Breast epithelium (tissue), 4 donors: ENCODE measurements around the gene PI16. TPM values are rescaled to one million over a fixed set of nuclear protein-coding genes. Genes with fewer than 3 reads are reported as not detected.

Source experiments
- DNase-seq, 2 donors: peaks; one replicate each; pipeline ENCODE4 v3.0.0-alpha.2; 2019; ENCODE audit warnings: low spot score in 2 of 2
- H3K27ac ChIP-seq, 2 donors: fragments of 200-600 bp; sonication (generic) in 1 of 2; one replicate each; pipeline ENCODE4 v1.5.1; 2016 to 2019; ENCODE audit warnings: mild to moderate bottlenecking in 1 of 2
- H3K27me3 ChIP-seq, 2 donors: fragments of 200-600 bp; sonication (generic) in 1 of 2; one replicate each; pipeline versions ENCODE4 v1.5.1 to v1.6.0; 2017 to 2019; ENCODE audit warnings: control low read depth in 1 of 2, mild to moderate bottlenecking in 1 of 2
- H3K36me3 ChIP-seq: fragments of 200-600 bp; one replicate; pipeline ENCODE4 v1.5.1; 2019
- H3K4me1 ChIP-seq, 2 donors: fragments of 200-600 bp; sonication (generic); one replicate each; pipeline ENCODE4 v1.5.1; 2016 to 2019; ENCODE audit warnings: control low read depth in 1 of 2
- H3K4me3 ChIP-seq, 3 donors: fragments of 200-600 bp; sonication (generic); 1 replicate in 2 of 3; 2 replicates in 1 of 3; pipeline ENCODE4 v1.5.1; 2016 to 2019; ENCODE audit warnings: mild to moderate bottlenecking in 3 of 3, moderate library complexity in 2 of 3
- H3K9me3 ChIP-seq, 2 donors: fragments of 200-600 bp; sonication (generic) in 1 of 2; one replicate each; pipeline ENCODE4 v1.5.1; 2016 to 2019; ENCODE audit warnings: control low read depth in 1 of 2
- POLR2A ChIP-seq: fragments of 450-650 bp; IDR thresholded peaks from one replicate; pipeline ENCODE4 v1.6.1; 2016; ENCODE audit warnings: antibody characterized with exemption, mild to moderate bottlenecking, moderate library complexity
- POLR2AphosphoS5 ChIP-seq, 3 donors: sonication (generic); formaldehyde crosslinking; IDR thresholded peaks; one replicate each; pipeline ENCODE4 v1.6.1; 2017; ENCODE audit warnings: antibody characterized with exemption in 3 of 3
- intact Hi-C: fragments of 100-400 bp; cut with DNase I; formaldehyde crosslinking; loops from one replicate; pipeline ENCODE4 v1.15.1; 2023; ENCODE audit warnings: low total_unique reads
- total RNA-seq, 3 donors: library from RNA; depleted of rRNA; stranded (reverse); fragments of >200 nt; gene quantifications; one replicate each; pipeline ENCODE4 v1.1.0, GENCODE V29; 2016
- TF ChIP-seq, protein P1 (sequence below), 3 donors: fragments of 450-650 bp; IDR thresholded peaks; one replicate each; pipeline ENCODE4 v1.5.1; 2016 to 2017; ENCODE audit warnings: antibody characterized with exemption in 3 of 3, mild to moderate bottlenecking in 3 of 3, moderate library complexity in 3 of 3

Gene PI16
- total RNA-seq, 3 donors from 2014 or later, result 2.8 to 14.9 (median 5.2) TPM

DNA sequence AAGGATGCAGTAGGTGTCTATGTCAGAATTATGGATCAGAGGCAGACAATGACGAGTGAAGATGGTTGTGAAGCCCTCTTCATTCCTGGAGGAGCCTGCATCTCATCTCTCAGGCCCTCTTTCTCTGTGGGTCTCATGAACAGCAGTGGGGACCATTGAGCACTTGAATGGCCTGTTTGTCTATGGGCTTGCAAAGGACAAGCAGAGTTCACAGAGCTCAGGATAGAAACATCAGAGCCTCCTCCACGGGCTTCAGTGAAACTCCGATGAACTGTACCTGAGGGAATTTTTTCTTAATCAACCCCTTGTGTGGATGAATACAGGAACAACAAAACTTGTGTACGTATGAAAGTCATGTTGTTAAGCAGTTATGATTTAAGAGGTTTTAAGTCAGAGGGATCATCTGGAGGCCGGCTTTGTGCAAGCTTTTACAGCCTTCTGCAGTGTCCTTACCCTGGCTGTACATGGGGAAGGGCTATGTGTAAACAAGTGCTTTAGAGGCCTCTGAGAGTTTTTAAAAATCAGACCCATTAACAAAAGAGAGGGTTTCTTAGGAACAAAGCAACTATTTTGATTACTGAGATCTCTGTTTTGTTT is 29.7 kb upstream of the PI16 start:
- no peaks in the 10 kb centered on the region for H3K36me3 ChIP-seq
- no peaks in the 10 kb centered on the region for H3K9me3 ChIP-seq
- peak overlapping the region in 1 of 2 donors; percentile 2 for H3K27ac ChIP-seq
- no peak for DNase-seq
- H3K27me3 ChIP-seq, result no peaks in the 10 kb centered on the region
- intact Hi-C loops, result no loop called here
- no peaks in the 10 kb centered on the region for H3K4me1 ChIP-seq
- TF ChIP-seq POLR2A, result no peak
- TF ChIP-seq, protein P1, sequence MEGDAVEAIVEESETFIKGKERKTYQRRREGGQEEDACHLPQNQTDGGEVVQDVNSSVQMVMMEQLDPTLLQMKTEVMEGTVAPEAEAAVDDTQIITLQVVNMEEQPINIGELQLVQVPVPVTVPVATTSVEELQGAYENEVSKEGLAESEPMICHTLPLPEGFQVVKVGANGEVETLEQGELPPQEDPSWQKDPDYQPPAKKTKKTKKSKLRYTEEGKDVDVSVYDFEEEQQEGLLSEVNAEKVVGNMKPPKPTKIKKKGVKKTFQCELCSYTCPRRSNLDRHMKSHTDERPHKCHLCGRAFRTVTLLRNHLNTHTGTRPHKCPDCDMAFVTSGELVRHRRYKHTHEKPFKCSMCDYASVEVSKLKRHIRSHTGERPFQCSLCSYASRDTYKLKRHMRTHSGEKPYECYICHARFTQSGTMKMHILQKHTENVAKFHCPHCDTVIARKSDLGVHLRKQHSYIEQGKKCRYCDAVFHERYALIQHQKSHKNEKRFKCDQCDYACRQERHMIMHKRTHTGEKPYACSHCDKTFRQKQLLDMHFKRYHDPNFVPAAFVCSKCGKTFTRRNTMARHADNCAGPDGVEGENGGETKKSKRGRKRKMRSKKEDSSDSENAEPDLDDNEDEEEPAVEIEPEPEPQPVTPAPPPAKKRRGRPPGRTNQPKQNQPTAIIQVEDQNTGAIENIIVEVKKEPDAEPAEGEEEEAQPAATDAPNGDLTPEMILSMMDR (IDR thresholded peaks at IDR 0.05), result no peak
- TF ChIP-seq POLR2AphosphoS5 (IDR thresholded peaks at IDR 0.05), result no peak
- H3K4me3 ChIP-seq, result no peak overlapping the region

GRCh38 chr6:36925809-36926208 is 28.7 kb upstream of the PI16 start:
- no peak overlapping the region for H3K4me3 ChIP-seq
- DNase-seq, result no peak
- peak overlapping the region; percentile 18 to 54 for H3K27ac ChIP-seq
- H3K36me3 ChIP-seq, result no peaks in the 10 kb centered on the region
- no peaks in the 10 kb centered on the region for H3K4me1 ChIP-seq
- no peaks in the 10 kb centered on the region for H3K27me3 ChIP-seq
- intact Hi-C loops, result no loop called here
- no peak for TF ChIP-seq POLR2AphosphoS5 (IDR thresholded peaks at IDR 0.05)
- H3K9me3 ChIP-seq, result no peaks in the 10 kb centered on the region

GRCh38 chr6:36926708-36927513 is 27.6 kb upstream of the PI16 start:
- no peak for DNase-seq
- H3K4me1 ChIP-seq, result no peaks in the 10 kb centered on the region
- intact Hi-C loops, result no loop called here
- H3K36me3 ChIP-seq, result no peaks in the 10 kb centered on the region
- no peaks in the 10 kb centered on the region for H3K9me3 ChIP-seq
- no peak overlapping the region for H3K4me3 ChIP-seq
- peak overlapping the region; percentile 57 to 62 for H3K27ac ChIP-seq
- no peaks in the 10 kb centered on the region for H3K27me3 ChIP-seq
- TF ChIP-seq, protein P1 (IDR thresholded peaks at IDR 0.05), result no peak
- TF ChIP-seq POLR2AphosphoS5 (IDR thresholded peaks at IDR 0.05) (no peak), POLR2A (no peak)

- TF ChIP-seq POLR2A, result no peak
- no peak for TF ChIP-seq POLR2AphosphoS5 (IDR thresholded peaks at IDR 0.05)
- TF ChIP-seq, protein P1 (IDR thresholded peaks at IDR 0.05), result no peak
These were observed 26.6 kb upstream of the PI16 start for GRCh38 chr6:36927691-36928546.

GRCh38 chr6:36928547-36928918 is 26.0 kb upstream of the PI16 start:
- no peaks in the 10 kb centered on the region for H3K36me3 ChIP-seq
- H3K27me3 ChIP-seq, result no peaks in the 10 kb centered on the region
- H3K27ac ChIP-seq, result peak overlapping the region; percentile 57 to 62
- intact Hi-C loops, result no loop called here
- H3K9me3 ChIP-seq, result no peaks in the 10 kb centered on the region
- TF ChIP-seq, protein P1 (IDR thresholded peaks at IDR 0.05), result no peak
- TF ChIP-seq POLR2A (no peak), POLR2AphosphoS5 (IDR thresholded peaks at IDR 0.05) (no peak)
- H3K4me3 ChIP-seq, result no peak overlapping the region
- no peak for DNase-seq
- H3K4me1 ChIP-seq, result no peaks in the 10 kb centered on the region

More at GRCh38 chr6:36927691-36928546, 26.6 kb upstream of the PI16 start:
- H3K27me3 ChIP-seq, result no peaks in the 10 kb centered on the region
- DNase-seq, result no peak
- no peak overlapping the region for H3K4me3 ChIP-seq
- H3K9me3 ChIP-seq, result no peaks in the 10 kb centered on the region
- H3K27ac ChIP-seq, result peak overlapping the region; percentile 57 to 62
- H3K4me1 ChIP-seq, result no peaks in the 10 kb centered on the region
- intact Hi-C loops, result no loop called here
- H3K36me3 ChIP-seq, result no peaks in the 10 kb centered on the region
